Measurements from ENCODE around the gene ZNF311. TPM values are rescaled to one million over a fixed set of nuclear protein-coding genes. Genes with fewer than 3 reads are reported as not detected.
A peak's percentile ranks its signal among the peaks of the same experiment; 100 is the strongest.

Gene ZNF311
- total and polyA plus RNA-seq, 9 of the 15 experiments (the other 6 are each of a cell fraction or from before 2014, with no cell fraction given): 5.1 to 10.0 (median 7.5) TPM

- no peak for TF ChIP-seq ZNF561 (CRISPR knock-in tag; conservative IDR thresholded peaks at IDR 0.05)
- TF ChIP-seq NCOA2 (IDR thresholded peaks at IDR 0.05; ENCODE audit: partially characterized antibody in 2 of 2): peak in 1 of 2 experiments; percentile 90
- TF ChIP-seq ZBTB33 (CRISPR knock-in tag; IDR thresholded peaks at IDR 0.05): peak; percentile 36; the same call in 1 of the 2 replicates
- no peak for TF ChIP-seq ZNF518B (CRISPR knock-in tag; IDR thresholded peaks at IDR 0.05)
- TF ChIP-seq POLR3G (IDR thresholded peaks at IDR 0.05; ENCODE audit: extremely low read depth, insufficient read length, insufficient replicate concordance): peak; percentile 79
- TF ChIP-seq CHAMP1 (IDR thresholded peaks at IDR 0.05): peak; percentile 86
- no peak for TF ChIP-seq NELFE (IDR thresholded peaks at IDR 0.05; ENCODE audit: insufficient read depth, insufficient read length)
- no peak for TF ChIP-seq STAG1 (CRISPR knock-in tag; IDR thresholded peaks at IDR 0.05; ENCODE audit: borderline replicate concordance)
- no peak for TF ChIP-seq ZNF644 (tag; IDR thresholded peaks at IDR 0.05; ENCODE audit: low read depth)
- no peak for TF ChIP-seq CBFA2T2 (conservative IDR thresholded peaks at IDR 0.05)
- TF ChIP-seq ZBED1 (IDR thresholded peaks at IDR 0.05): no peak
- no peak for TF ChIP-seq FOXJ3 (CRISPR knock-in tag; IDR thresholded peaks at IDR 0.05)
- TF ChIP-seq MEIS2 (IDR thresholded peaks at IDR 0.05; ENCODE audit: partially characterized antibody): no peak
- TF ChIP-seq ELF2 (CRISPR knock-in tag; IDR thresholded peaks at IDR 0.05): no peak
- TF ChIP-seq RAD51 (IDR thresholded peaks at IDR 0.05; ENCODE audit: borderline replicate concordance, low read depth): no peak; the same call in 1 of the 2 replicates
- TF ChIP-seq ZBTB26 (CRISPR knock-in tag; IDR thresholded peaks at IDR 0.05): no peak
- 0 out of 2 replicates have a peak, but pooled peaks have one; percentile 61 for TF ChIP-seq ZNF347 (CRISPR knock-in tag; IDR thresholded peaks at IDR 0.05; ENCODE audit: low read depth)
- TF ChIP-seq EGR1 (conservative IDR thresholded peaks at IDR 0.05): no peak
- TF ChIP-seq SP1 (CRISPR knock-in tag; IDR thresholded peaks at IDR 0.05): peak; percentile 75; the same call in 1 of the 2 replicates
Observed at GRCh38 chr6:28981833-28982475, 23.2 kb downstream of the ZNF311 start (continued).
